Neutrophil (primary cell): Measurements from ENCODE around the gene SPATA46.

Source experiments
- H3K27ac ChIP-seq: fragments of 200-600 bp; sonication (generic); 2 replicates; pipeline ENCODE4 v1.5.1; 2016; ENCODE audit warnings: mild to moderate bottlenecking, moderate library complexity
- H3K27me3 ChIP-seq: fragments of 200-600 bp; sonication (generic); 2 replicates; pipeline ENCODE4 v1.6.0; 2016; ENCODE audit warnings: mild to moderate bottlenecking
- H3K36me3 ChIP-seq: fragments of 200-600 bp; sonication (generic); 2 replicates; pipeline ENCODE4 v1.5.1; 2017
- H3K4me1 ChIP-seq, 2 experiments: fragments of 200-600 bp in 1 of 2; sonication (generic) in 1 of 2; 1 replicate in 1 of 2; 2 replicates in 1 of 2; pipeline versions ENCODE4 v1.5.1 to v1.6.1; 2013 to 2016; ENCODE audit warnings: low read depth in 1 of 2, low read length in 1 of 2, mild to moderate bottlenecking in 1 of 2, moderate library complexity in 1 of 2; ENCODE audit not compliant: control insufficient read depth in 1 of 2, insufficient read depth in 1 of 2
- H3K4me3 ChIP-seq, 2 experiments: fragments of 200-600 bp in 1 of 2; sonication (generic) in 1 of 2; 1 replicate in 1 of 2; 2 replicates in 1 of 2; pipeline ENCODE4 v1.5.1; 2013 to 2016; ENCODE audit warnings: low read depth in 1 of 2, low read length in 1 of 2, mild to moderate bottlenecking in 1 of 2, moderate library complexity in 1 of 2
- H3K9me3 ChIP-seq: fragments of 200-600 bp; sonication (generic); 2 replicates; pipeline ENCODE4 v1.5.1; 2016
- TF ChIP-seq, protein P1 (sequence below): fragments of 200-600 bp; sonication (generic); IDR thresholded peaks from 2 replicates; pipeline ENCODE4 v1.5.1; 2016; ENCODE audit warnings: antibody characterized with exemption

SPATA46 gene

DNA sequence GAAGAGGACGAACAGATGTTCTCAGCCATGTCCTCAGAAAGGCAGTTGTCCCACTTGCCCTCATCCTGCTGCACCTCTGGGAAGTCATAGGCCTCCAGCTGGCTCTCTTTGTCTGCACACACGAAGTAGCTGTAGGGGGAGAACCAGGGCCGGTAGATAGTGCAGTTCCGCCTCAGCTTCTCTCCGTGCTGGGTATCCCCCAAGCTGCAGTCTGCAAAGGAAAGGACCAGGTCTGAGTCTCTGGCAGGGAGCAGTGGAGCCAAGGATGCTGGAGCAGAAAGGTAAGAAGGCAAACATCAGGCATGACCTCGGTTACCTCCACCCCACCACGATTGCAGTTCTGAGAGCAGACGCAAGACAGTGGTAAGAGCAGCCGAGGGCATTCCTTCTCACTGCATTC lies 2.2 kb downstream of the SPATA46 start:
- Histone ChIP-seq H3K36me3 (peaks cover 37% of the 10 kb centered on the region), H3K9me3 (no peaks in the 10 kb centered on the region)

DNA sequence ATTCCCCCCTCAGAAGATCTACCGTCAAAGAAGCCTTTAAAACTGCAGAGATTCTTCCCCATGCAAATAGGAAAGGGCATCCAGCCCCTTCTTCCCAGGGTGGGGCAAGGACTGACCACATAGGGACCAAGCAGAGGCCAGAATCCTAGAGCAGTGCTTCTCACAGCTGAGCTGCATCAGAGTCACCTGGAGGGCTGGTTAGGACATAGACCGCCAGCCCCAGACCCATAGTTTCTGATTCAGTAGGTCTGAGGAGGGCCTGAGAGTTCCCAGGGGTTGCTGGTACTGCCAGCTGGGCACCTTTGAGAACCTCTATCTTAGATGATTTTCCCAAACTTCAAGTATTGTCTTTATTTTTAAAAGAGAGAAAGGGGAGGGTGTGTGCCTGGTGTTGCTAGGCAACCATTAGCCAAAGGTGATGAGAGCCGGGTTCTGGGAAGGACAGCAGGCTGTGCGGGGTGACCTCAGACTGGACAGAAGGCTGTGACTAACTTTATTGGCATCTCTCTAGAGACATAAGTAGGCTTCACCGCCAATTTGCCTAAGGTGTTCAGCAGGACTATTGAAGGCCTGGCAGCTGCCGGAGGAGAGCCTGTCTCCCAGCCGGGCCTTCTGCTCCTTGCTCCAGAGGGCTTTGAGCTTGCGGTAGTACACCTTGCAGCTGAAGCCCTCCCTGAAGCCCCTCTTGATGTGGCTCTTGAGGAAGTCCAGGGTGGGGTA lies 3.0 kb downstream of the SPATA46 start:
- Histone ChIP-seq H3K27ac (no peak overlapping the region), H3K36me3 (peaks cover 41% of the 10 kb centered on the region), H3K27me3 (no peaks in the 10 kb centered on the region), H3K4me1 (no peaks in the 10 kb centered on the region), H3K9me3 (no peaks in the 10 kb centered on the region), H3K4me3 (no peak overlapping the region)
- TF ChIP-seq, protein P1, sequence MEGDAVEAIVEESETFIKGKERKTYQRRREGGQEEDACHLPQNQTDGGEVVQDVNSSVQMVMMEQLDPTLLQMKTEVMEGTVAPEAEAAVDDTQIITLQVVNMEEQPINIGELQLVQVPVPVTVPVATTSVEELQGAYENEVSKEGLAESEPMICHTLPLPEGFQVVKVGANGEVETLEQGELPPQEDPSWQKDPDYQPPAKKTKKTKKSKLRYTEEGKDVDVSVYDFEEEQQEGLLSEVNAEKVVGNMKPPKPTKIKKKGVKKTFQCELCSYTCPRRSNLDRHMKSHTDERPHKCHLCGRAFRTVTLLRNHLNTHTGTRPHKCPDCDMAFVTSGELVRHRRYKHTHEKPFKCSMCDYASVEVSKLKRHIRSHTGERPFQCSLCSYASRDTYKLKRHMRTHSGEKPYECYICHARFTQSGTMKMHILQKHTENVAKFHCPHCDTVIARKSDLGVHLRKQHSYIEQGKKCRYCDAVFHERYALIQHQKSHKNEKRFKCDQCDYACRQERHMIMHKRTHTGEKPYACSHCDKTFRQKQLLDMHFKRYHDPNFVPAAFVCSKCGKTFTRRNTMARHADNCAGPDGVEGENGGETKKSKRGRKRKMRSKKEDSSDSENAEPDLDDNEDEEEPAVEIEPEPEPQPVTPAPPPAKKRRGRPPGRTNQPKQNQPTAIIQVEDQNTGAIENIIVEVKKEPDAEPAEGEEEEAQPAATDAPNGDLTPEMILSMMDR, result no peak

More for the DNA sequence above, 2.2 kb downstream of the SPATA46 start:
- no peak overlapping the region for H3K4me3 ChIP-seq
- no peaks in the 10 kb centered on the region for H3K27me3 ChIP-seq
- no peaks in the 10 kb centered on the region for H3K4me1 ChIP-seq
- TF ChIP-seq, protein P1, result no peak
- H3K27ac ChIP-seq, result no peak overlapping the region

DNA sequence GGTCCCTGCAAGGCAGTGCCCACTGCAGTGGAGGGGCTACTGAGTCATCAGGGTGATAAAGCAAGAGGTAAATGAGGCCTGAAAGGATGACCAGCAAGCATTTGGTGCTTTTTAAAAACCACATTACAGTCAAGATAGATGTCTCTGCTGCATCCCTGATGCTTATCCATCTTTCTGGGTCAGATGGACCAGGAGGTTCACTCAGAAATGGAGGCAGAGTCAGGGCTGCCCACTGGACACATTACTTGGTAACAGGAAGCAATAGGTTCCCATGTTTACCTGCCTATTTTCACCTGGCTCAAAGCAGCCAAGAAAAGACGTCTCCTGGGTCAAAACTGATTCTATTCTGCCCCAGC lies 3.6 kb downstream of the SPATA46 start:
- H3K27me3 ChIP-seq, result no peaks in the 10 kb centered on the region
- no peak overlapping the region for H3K4me3 ChIP-seq
- no peaks in the 10 kb centered on the region for H3K9me3 ChIP-seq
- H3K27ac ChIP-seq, result no peak overlapping the region
- no peaks in the 10 kb centered on the region for H3K4me1 ChIP-seq
- peaks cover 46% of the 10 kb centered on the region for H3K36me3 ChIP-seq
- TF ChIP-seq, protein P1, result no peak

DNA sequence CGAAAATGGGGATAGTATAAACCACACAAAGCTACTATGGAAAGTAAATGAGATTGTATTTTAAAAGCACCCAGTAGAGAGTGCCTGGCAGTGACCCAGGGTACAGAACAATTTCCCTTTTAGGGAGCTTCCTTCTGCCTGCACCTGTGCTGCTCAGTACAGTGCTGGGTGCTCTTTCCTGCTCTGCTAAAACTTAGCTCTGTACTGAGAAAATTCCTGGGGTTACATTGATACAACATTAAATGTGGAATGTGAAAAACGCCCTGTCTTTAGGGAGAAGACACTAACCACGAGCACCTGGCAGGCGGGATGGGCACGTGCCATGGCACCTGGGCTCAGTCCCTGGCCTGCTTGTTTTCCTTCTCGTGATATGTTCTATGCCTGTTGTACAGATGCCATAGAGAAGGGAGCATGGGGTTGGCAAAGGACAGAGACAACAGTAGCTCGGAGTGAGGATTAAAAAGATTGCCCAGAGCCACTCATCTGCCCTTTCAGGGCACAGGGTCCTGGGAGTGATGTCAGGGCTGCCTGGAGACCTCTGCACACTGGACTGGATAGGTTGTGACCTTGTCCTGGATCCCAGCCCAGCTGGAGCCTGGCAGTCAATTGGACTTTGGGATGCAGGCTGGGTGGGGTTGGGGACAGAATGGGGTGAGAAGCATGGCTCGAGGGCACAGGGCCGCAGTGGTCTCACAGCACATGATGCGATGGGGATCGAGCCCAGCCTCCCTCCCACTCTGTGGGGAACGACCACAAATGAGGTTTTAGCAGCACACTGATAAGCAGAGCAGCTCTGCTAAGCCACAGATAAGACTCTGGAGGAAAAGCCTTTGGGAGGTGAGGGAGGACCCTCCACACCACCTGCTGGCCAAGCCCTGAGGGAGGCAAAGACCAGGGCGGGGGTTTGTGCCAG lies 4.2 kb downstream of the SPATA46 start:
- no peak overlapping the region for H3K27ac ChIP-seq
- H3K9me3 ChIP-seq, result no peaks in the 10 kb centered on the region
- no peaks in the 10 kb centered on the region for H3K4me1 ChIP-seq
- no peak overlapping the region for H3K4me3 ChIP-seq
- no peaks in the 10 kb centered on the region for H3K27me3 ChIP-seq
- TF ChIP-seq, protein P1, result no peak
- peaks cover 53% of the 10 kb centered on the region for H3K36me3 ChIP-seq

DNA sequence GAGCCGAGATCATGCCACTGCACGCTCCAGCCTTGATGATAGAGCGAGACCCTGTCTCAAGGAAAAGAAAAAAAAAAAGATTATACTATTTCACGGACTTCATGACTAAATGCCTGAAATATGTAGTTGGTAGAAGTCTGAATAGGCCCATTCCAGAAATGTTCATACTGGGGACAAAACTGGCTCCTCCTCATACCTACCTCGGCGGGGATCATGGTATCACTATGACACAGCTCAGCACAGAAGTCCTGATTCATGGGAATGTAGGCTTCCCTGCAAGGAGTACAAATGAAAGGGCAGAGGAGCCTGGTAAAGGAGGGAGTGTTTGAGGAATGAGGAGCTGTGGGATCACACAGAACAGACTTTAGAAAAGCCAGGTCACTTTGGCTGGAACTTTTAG lies 5.0 kb downstream of the SPATA46 start:
- Histone ChIP-seq H3K4me3 (no peak overlapping the region), H3K36me3 (peaks cover 61% of the 10 kb centered on the region), H3K27me3 (no peaks in the 10 kb centered on the region), H3K27ac (no peak overlapping the region), H3K4me1 (no peaks in the 10 kb centered on the region), H3K9me3 (no peaks in the 10 kb centered on the region)
- TF ChIP-seq, protein P1, result no peak
